ENCODE results near the gene CRYAB. TPM values are rescaled to one million over a fixed set of nuclear protein-coding genes. Genes with fewer than 3 reads are reported as not detected.

Gene CRYAB
- total RNA-seq, 1 donor from 2014 or later = 35.5 TPM

GRCh38 chr11:111939836-111940604 lies 28.4 kb upstream of the CRYAB start:
- DNase-seq (ENCODE audit: extremely low spot score, unreplicated experiment) = peak; percentile 23
- no peaks in the 10 kb centered on the region for H3K36me3 Mint-ChIP-seq (ENCODE audit: unreplicated experiment)
- peaks cover 50% of the 10 kb centered on the region for H3K4me1 Mint-ChIP-seq (ENCODE audit: unreplicated experiment)
- H3K9me3 Mint-ChIP-seq (ENCODE audit: unreplicated experiment) = no peaks in the 10 kb centered on the region
- H3K4me3 Mint-ChIP-seq (ENCODE audit: unreplicated experiment) = no peak overlapping the region
- no peaks in the 10 kb centered on the region for H3K27me3 Mint-ChIP-seq (ENCODE audit: unreplicated experiment)
- TF ChIP-seq CTCF (IDR thresholded peaks at IDR 0.05) = no peak
- no peak overlapping the region for H3K27ac Mint-ChIP-seq (ENCODE audit: unreplicated experiment)

GRCh38 chr11:111938687-111939160 lies 27.2 kb upstream of the CRYAB start:
- no peaks in the 10 kb centered on the region for H3K9me3 Mint-ChIP-seq (ENCODE audit: unreplicated experiment)
- peak overlapping the region; percentile 78 for H3K27ac Mint-ChIP-seq (ENCODE audit: unreplicated experiment)
- TF ChIP-seq CTCF (IDR thresholded peaks at IDR 0.05) = no peak
- H3K36me3 Mint-ChIP-seq (ENCODE audit: unreplicated experiment) = no peaks in the 10 kb centered on the region
- DNase-seq (ENCODE audit: extremely low spot score, unreplicated experiment) = peak; percentile 44
- peaks cover 37% of the 10 kb centered on the region for H3K4me1 Mint-ChIP-seq (ENCODE audit: unreplicated experiment)
- no peaks in the 10 kb centered on the region for H3K27me3 Mint-ChIP-seq (ENCODE audit: unreplicated experiment)
- peak overlapping the region; percentile 70 for H3K4me3 Mint-ChIP-seq (ENCODE audit: unreplicated experiment)

GRCh38 chr11:111937844-111938243 lies 26.3 kb upstream of the CRYAB start:
- Mint-ChIP-seq H3K4me3 (ENCODE audit: unreplicated experiment) (peak overlapping the region; percentile 70), H3K36me3 (ENCODE audit: unreplicated experiment) (no peaks in the 10 kb centered on the region), H3K27ac (ENCODE audit: unreplicated experiment) (peak overlapping the region; percentile 27), H3K9me3 (ENCODE audit: unreplicated experiment) (no peaks in the 10 kb centered on the region), H3K27me3 (ENCODE audit: unreplicated experiment) (no peaks in the 10 kb centered on the region), H3K4me1 (ENCODE audit: unreplicated experiment) (peaks cover 35% of the 10 kb centered on the region)
- no peak for DNase-seq (ENCODE audit: extremely low spot score, unreplicated experiment)
- no peak for TF ChIP-seq CTCF (IDR thresholded peaks at IDR 0.05)

- Mint-ChIP-seq H3K4me3 (ENCODE audit: unreplicated experiment) (peak overlapping the region; percentile 70), H3K36me3 (ENCODE audit: unreplicated experiment) (no peaks in the 10 kb centered on the region), H3K27me3 (ENCODE audit: unreplicated experiment) (no peaks in the 10 kb centered on the region), H3K4me1 (ENCODE audit: unreplicated experiment) (peaks cover 35% of the 10 kb centered on the region), H3K27ac (ENCODE audit: unreplicated experiment) (peak overlapping the region; percentile 27), H3K9me3 (ENCODE audit: unreplicated experiment) (no peaks in the 10 kb centered on the region)
- no peak for TF ChIP-seq CTCF (IDR thresholded peaks at IDR 0.05)
- DNase-seq (ENCODE audit: extremely low spot score, unreplicated experiment) = no peak
Measured at GRCh38 chr11:111937461-111937769, 25.8 kb upstream of the CRYAB start.

GRCh38 chr11:111936040-111936540 lies 24.5 kb upstream of the CRYAB start:
- Mint-ChIP-seq H3K9me3 (ENCODE audit: unreplicated experiment) (no peaks in the 10 kb centered on the region), H3K4me1 (ENCODE audit: unreplicated experiment) (peaks cover 35% of the 10 kb centered on the region), H3K27me3 (ENCODE audit: unreplicated experiment) (no peaks in the 10 kb centered on the region), H3K4me3 (ENCODE audit: unreplicated experiment) (peak overlapping the region; percentile 70), H3K27ac (ENCODE audit: unreplicated experiment) (peak overlapping the region; percentile 31), H3K36me3 (ENCODE audit: unreplicated experiment) (no peaks in the 10 kb centered on the region)
- DNase-seq (ENCODE audit: extremely low spot score, unreplicated experiment) = no peak
- no peak for TF ChIP-seq CTCF (IDR thresholded peaks at IDR 0.05)
